Activated CD4-positive, alpha-beta T cell treated with anti-CD3 and anti-CD28 coated beads, Interleukin-2, amount 10 ng/mL, durations not matched to agents 24 days and 14 days (primary cell): ENCODE measurements around the gene SPATS1. TPM values are rescaled to one million over a fixed set of nuclear protein-coding genes. Genes with fewer than 3 reads are reported as not detected.
"Not testable (repeated sequence)": the region's sequence is repeated elsewhere in the genome, so short reads cannot be mapped to it uniquely, and the experiment has no call there.

ENCODE experiments used
- DNase-seq: peaks from one replicate; pipeline ENCODE4 v3.0.0; 2022
- H3K27ac Mint-ChIP-seq: one replicate; pipeline ENCODE4 v1.8.0; 2022; ENCODE audit warnings: mild to moderate bottlenecking, mixed read lengths
- H3K27me3 Mint-ChIP-seq: one replicate; pipeline ENCODE4 v1.8.0; 2022; ENCODE audit warnings: mixed read lengths
- H3K36me3 Mint-ChIP-seq: one replicate; pipeline ENCODE4 v1.8.0; 2022; ENCODE audit warnings: low read depth, mild to moderate bottlenecking, mixed read lengths
- H3K4me1 Mint-ChIP-seq: one replicate; pipeline ENCODE4 v1.8.0; 2021; ENCODE audit warnings: mixed read lengths
- H3K4me3 Mint-ChIP-seq: one replicate; pipeline ENCODE4 v1.8.0; 2022; ENCODE audit warnings: mild to moderate bottlenecking, moderate library complexity, mixed read lengths
- H3K9me3 Mint-ChIP-seq: one replicate; pipeline ENCODE4 v1.8.0; 2021; ENCODE audit warnings: mixed read lengths
- intact Hi-C: fragments of 100-400 bp; cut with micrococcal nuclease; formaldehyde crosslinking; loops from one replicate; pipeline ENCODE4 v1.15.1; 2023
- total RNA-seq: library from RNA; stranded (reverse); gene quantifications from 2 replicates; pipeline ENCODE4 v1.2.3, GENCODE V29; 2022

Gene SPATS1
- total RNA-seq, 1 donor from 2014 or later, result not detected

DNA sequence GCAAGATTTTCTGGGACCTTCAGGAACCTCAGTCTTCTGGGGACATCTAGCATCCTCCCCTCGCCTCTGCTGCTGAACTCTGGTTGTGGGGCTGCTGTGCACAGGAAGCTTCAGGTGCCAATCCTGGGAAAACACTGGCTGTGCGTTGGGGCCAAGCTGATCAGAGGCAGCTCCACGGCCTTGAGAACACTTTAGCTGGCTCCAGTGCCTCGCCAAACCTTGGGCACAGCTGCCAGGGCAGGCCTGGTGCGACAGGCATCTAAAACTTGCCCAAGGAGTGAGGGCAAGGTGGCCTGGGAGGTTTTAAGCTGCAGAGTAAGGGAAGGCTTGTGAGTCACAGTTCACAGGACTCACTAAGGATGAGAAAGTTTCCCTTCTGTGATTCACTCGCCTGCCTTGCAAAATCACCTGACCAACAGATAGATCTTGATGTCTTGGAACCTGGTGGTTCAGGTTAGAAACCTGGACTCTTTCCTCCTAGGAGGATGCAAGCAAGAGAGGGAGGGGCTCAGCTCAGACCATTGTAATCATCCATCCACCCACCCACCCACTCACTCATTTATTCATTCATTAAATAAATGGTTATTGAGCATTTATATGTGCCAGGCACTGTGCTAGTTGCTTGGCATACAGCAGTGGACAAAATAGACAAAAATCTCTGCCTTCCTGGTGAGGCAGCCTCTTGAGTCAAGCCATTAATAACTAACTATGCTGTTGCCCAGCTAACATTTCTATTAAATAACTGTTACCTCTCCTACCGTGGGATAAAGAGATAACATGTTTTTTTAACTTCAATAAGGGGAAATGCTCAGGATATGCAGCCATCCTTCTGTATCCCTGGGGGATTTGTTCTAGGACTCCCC is 2.5 kb upstream of the SPATS1 start:
- H3K4me1 Mint-ChIP-seq, result no peaks in the 10 kb centered on the region
- peaks cover 45% of the 10 kb centered on the region for H3K27me3 Mint-ChIP-seq
- H3K9me3 Mint-ChIP-seq, result no peaks in the 10 kb centered on the region
- no peak overlapping the region for H3K27ac Mint-ChIP-seq
- DNase-seq, result no peak
- intact Hi-C loops, result loop anchor here (5.0 kb wide), 1 partner anchor 118 kb away; the partner anchor contains the start of gene SLC29A1
- H3K36me3 Mint-ChIP-seq, result no peaks in the 10 kb centered on the region
- H3K4me3 Mint-ChIP-seq, result no peak overlapping the region

GRCh38 chr6:44341095-44341890 is 1.2 kb upstream of the SPATS1 start:
- Mint-ChIP-seq H3K9me3 (no peaks in the 10 kb centered on the region), H3K4me1 (no peaks in the 10 kb centered on the region), H3K4me3 (no peak overlapping the region), H3K27ac (no peak overlapping the region), H3K27me3 (peaks cover 48% of the 10 kb centered on the region), H3K36me3 (no peaks in the 10 kb centered on the region)
- DNase-seq, result no peak
- intact Hi-C loops, result no loop called here

- no peak overlapping the region for H3K4me3 Mint-ChIP-seq
- DNase-seq, result no peak
- H3K27ac Mint-ChIP-seq, result no peak overlapping the region
- no peaks in the 10 kb centered on the region for H3K36me3 Mint-ChIP-seq
- no peaks in the 10 kb centered on the region for H3K9me3 Mint-ChIP-seq
- peaks cover 48% of the 10 kb centered on the region for H3K27me3 Mint-ChIP-seq
- H3K4me1 Mint-ChIP-seq, result no peaks in the 10 kb centered on the region
- intact Hi-C loops, result no loop called here
Observed at GRCh38 chr6:44342052-44342451, 398 bp upstream of the SPATS1 start.

- DNase-seq, H3K36me3 Mint-ChIP-seq, H3K27ac Mint-ChIP-seq, H3K9me3 Mint-ChIP-seq, H3K4me1 Mint-ChIP-seq, intact Hi-C loops, H3K4me3 Mint-ChIP-seq: not testable (repeated sequence)
- peaks cover 48% of the 10 kb centered on the region for H3K27me3 Mint-ChIP-seq
Observed at GRCh38 chr6:44346818-44347217, 4.4 kb downstream of the SPATS1 start.

GRCh38 chr6:44349904-44350649 is 7.6 kb downstream of the SPATS1 start:
- no peak for DNase-seq
- intact Hi-C loops, result no loop called here
- Mint-ChIP-seq H3K36me3 (no peaks in the 10 kb centered on the region), H3K4me1 (no peaks in the 10 kb centered on the region), H3K27me3 (peaks cover 17% of the 10 kb centered on the region), H3K9me3 (no peaks in the 10 kb centered on the region), H3K4me3 (no peak overlapping the region), H3K27ac (no peak overlapping the region)

DNA sequence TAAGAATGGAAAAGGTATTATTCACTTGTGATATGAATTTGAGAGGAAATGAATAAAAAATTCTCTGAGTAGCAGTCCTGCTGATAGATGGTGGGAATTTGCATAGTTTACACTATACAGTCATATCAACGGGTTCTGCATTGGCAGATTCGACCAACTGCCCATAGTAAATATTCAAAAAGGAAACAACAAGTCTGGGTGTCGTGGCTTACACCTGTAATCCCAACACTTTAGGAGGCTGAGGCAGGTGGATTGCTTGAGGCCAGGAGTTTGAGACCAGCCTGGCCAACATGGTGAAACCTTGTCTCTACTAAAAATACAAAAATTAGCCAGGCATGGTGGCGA is 8.2 kb downstream of the SPATS1 start:
- H3K9me3 Mint-ChIP-seq, DNase-seq, H3K4me3 Mint-ChIP-seq, H3K27ac Mint-ChIP-seq, H3K36me3 Mint-ChIP-seq, H3K4me1 Mint-ChIP-seq, intact Hi-C loops: not testable (repeated sequence)
- H3K27me3 Mint-ChIP-seq, result peaks cover 14% of the 10 kb centered on the region

- Mint-ChIP-seq H3K4me3 (no peak overlapping the region), H3K4me1 (no peaks in the 10 kb centered on the region), H3K27me3 (peaks cover 22% of the 10 kb centered on the region), H3K27ac (no peak overlapping the region), H3K36me3 (no peaks in the 10 kb centered on the region), H3K9me3 (no peaks in the 10 kb centered on the region)
- no peak for DNase-seq
- intact Hi-C loops, result no loop called here
Observed at GRCh38 chr6:44352259-44352658, 9.8 kb downstream of the SPATS1 start.

DNA sequence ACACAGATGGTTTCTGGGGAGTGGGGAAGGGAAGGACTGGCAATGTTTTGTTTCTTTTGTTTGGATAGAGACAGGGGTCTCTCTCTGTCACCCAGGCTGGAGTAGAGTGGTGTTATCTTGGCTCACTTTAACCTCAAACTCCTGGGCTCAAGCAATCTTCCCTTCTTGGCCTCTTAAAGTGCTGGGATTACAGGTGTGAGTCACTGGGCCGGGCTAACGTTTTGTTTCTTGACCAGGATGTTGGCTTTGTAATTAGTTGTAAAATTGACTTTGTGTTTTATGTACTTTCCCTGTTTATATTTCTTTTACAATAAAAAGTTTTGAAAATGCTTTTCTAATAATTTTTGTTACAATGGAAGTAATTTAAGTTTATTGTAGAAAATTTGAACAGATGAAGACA is 10.9 kb downstream of the SPATS1 start:
- no peak overlapping the region for H3K27ac Mint-ChIP-seq
- no peaks in the 10 kb centered on the region for H3K36me3 Mint-ChIP-seq
- H3K4me3 Mint-ChIP-seq, result no peak overlapping the region
- no peaks in the 10 kb centered on the region for H3K9me3 Mint-ChIP-seq
- intact Hi-C loops, result no loop called here
- peaks cover 24% of the 10 kb centered on the region for H3K27me3 Mint-ChIP-seq
- DNase-seq, result no peak
- H3K4me1 Mint-ChIP-seq, result no peaks in the 10 kb centered on the region

DNA sequence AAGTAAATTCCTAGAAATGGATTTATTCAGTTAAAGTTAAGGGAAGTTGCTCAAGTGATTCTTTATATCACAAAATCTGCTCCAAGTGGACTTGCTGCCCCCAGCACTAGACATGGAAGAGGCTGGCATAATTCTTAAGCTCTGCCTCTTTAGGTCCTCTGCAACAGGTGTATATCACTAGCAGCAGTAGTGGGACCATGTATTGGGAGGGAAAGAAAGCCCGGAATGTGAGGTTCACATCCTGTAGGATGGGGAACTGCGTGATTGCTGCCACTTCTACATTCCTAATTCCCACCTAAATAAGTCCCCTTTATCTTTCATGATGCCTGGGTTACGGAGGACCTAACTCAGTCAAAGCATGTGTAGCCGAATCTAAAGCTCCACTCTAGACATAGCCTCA is 13.2 kb downstream of the SPATS1 start:
- Mint-ChIP-seq H3K27ac (no peak overlapping the region), H3K4me1 (no peaks in the 10 kb centered on the region), H3K4me3 (no peak overlapping the region), H3K36me3 (no peaks in the 10 kb centered on the region), H3K9me3 (no peaks in the 10 kb centered on the region), H3K27me3 (peaks cover 30% of the 10 kb centered on the region)
- DNase-seq, result no peak
- intact Hi-C loops, result no loop called here

- intact Hi-C loops, result no loop called here
- no peak overlapping the region for H3K27ac Mint-ChIP-seq
- H3K4me1 Mint-ChIP-seq, result no peaks in the 10 kb centered on the region
- no peak overlapping the region for H3K4me3 Mint-ChIP-seq
- peaks cover 32% of the 10 kb centered on the region for H3K27me3 Mint-ChIP-seq
- H3K36me3 Mint-ChIP-seq, result no peaks in the 10 kb centered on the region
- no peak for DNase-seq
- H3K9me3 Mint-ChIP-seq, result no peaks in the 10 kb centered on the region
Observed at GRCh38 chr6:44356487-44356886, 14.0 kb downstream of the SPATS1 start.

DNA sequence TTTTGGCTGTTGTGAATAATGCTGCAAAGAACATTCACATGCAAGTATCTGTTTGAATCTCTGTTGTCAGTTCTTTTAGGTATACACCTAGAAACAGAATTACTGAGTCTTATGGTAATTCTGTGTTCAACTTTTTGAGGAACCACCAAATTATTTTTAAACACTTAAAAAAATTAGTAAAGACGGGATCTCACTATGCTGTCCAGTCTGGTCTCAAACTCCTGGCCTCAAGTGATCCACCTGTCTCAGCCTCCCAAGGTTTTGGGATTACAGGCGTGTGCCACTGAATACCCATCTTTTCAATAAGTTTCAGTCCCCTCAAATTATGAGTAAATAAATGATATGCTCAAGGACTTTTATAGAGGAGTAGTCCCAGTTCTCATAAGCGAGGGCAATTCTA is 17.5 kb downstream of the SPATS1 start:
- no peak for DNase-seq
- Mint-ChIP-seq H3K9me3 (no peaks in the 10 kb centered on the region), H3K4me3 (no peak overlapping the region), H3K36me3 (no peaks in the 10 kb centered on the region), H3K27me3 (peaks cover 39% of the 10 kb centered on the region), H3K4me1 (no peaks in the 10 kb centered on the region), H3K27ac (no peak overlapping the region)
- intact Hi-C loops, result no loop called here

GRCh38 chr6:44361947-44362346 is 19.5 kb downstream of the SPATS1 start:
- H3K9me3 Mint-ChIP-seq, result no peaks in the 10 kb centered on the region
- H3K4me1 Mint-ChIP-seq, result no peaks in the 10 kb centered on the region
- no peak for DNase-seq
- peaks cover 29% of the 10 kb centered on the region for H3K27me3 Mint-ChIP-seq
- intact Hi-C loops, result no loop called here
- no peak overlapping the region for H3K4me3 Mint-ChIP-seq
- no peak overlapping the region for H3K27ac Mint-ChIP-seq
- H3K36me3 Mint-ChIP-seq, result no peaks in the 10 kb centered on the region

- H3K4me3 Mint-ChIP-seq, result no peak overlapping the region
- peaks cover 20% of the 10 kb centered on the region for H3K27me3 Mint-ChIP-seq
- no peak for DNase-seq
- H3K9me3 Mint-ChIP-seq, result no peaks in the 10 kb centered on the region
- peaks cover 5% of the 10 kb centered on the region for H3K4me1 Mint-ChIP-seq
- no peaks in the 10 kb centered on the region for H3K36me3 Mint-ChIP-seq
- intact Hi-C loops, result no loop called here
- no peak overlapping the region for H3K27ac Mint-ChIP-seq
Observed at GRCh38 chr6:44363377-44363926, 21.0 kb downstream of the SPATS1 start.

GRCh38 chr6:44366781-44367180 is 24.3 kb downstream of the SPATS1 start:
- no peak overlapping the region for H3K4me3 Mint-ChIP-seq
- DNase-seq, result no peak
- intact Hi-C loops, result no loop called here
- peaks cover 5% of the 10 kb centered on the region for H3K4me1 Mint-ChIP-seq
- H3K27me3 Mint-ChIP-seq, result peaks cover 11% of the 10 kb centered on the region
- H3K9me3 Mint-ChIP-seq, result no peaks in the 10 kb centered on the region
- H3K27ac Mint-ChIP-seq, result no peak overlapping the region
- H3K36me3 Mint-ChIP-seq, result no peaks in the 10 kb centered on the region
